Glutamatergic neuron (in vitro differentiated cells): ENCODE results near the gene CD164. TPM values are rescaled to one million over a fixed set of nuclear protein-coding genes. Genes with fewer than 3 reads are reported as not detected.

Experiments
- DNase-seq: peaks from one replicate; pipeline ENCODE4 v3.0.0; 2022
- H3K27ac Mint-ChIP-seq: one replicate; pipeline ENCODE4 v1.8.0; 2020; ENCODE audit warnings: mild to moderate bottlenecking, mixed read lengths, inconsistent platforms; ENCODE audit not compliant: unreplicated experiment
- H3K27me3 Mint-ChIP-seq: one replicate; pipeline ENCODE4 v1.8.0; 2020; ENCODE audit warnings: mild to moderate bottlenecking, moderate library complexity, mixed read lengths, inconsistent platforms; ENCODE audit not compliant: unreplicated experiment
- H3K36me3 Mint-ChIP-seq: one replicate; pipeline ENCODE4 v1.8.0; 2020; ENCODE audit warnings: mild to moderate bottlenecking, mixed read lengths, inconsistent platforms; ENCODE audit not compliant: unreplicated experiment
- H3K4me1 Mint-ChIP-seq: one replicate; pipeline ENCODE4 v1.8.0; 2020; ENCODE audit warnings: mild to moderate bottlenecking, low read depth, mixed read lengths, inconsistent platforms; ENCODE audit not compliant: unreplicated experiment
- H3K4me3 Mint-ChIP-seq: one replicate; pipeline ENCODE4 v1.8.0; 2020; ENCODE audit warnings: mild to moderate bottlenecking, mixed read lengths, inconsistent platforms; ENCODE audit not compliant: unreplicated experiment
- H3K9me3 Mint-ChIP-seq: one replicate; pipeline ENCODE4 v1.8.0; 2020; ENCODE audit warnings: mild to moderate bottlenecking, moderate library complexity, mixed read lengths, inconsistent platforms; ENCODE audit not compliant: unreplicated experiment
- CTCF ChIP-seq: fragments of 200-600 bp; sonication (generic); IDR thresholded peaks from one replicate; pipeline ENCODE4 v1.5.0; 2021; ENCODE audit not compliant: partially characterized antibody, unreplicated experiment
- total RNA-seq: library from RNA; stranded (reverse); fragmentation: NEBNext Ultra II Directional; extraction: Animal tissue kit (Norgen Biotek cat#: 25700); gene quantifications from one replicate; pipeline ENCODE4 v1.2.1, GENCODE V29; 2021; ENCODE audit not compliant: unreplicated experiment

Gene CD164
- total RNA-seq, 1 donor from 2014 or later: 45.5 TPM

GRCh38 chr6:109420751-109421150 is 38.5 kb upstream of the CD164 start:
- H3K27ac Mint-ChIP-seq: no peak overlapping the region
- H3K4me1 Mint-ChIP-seq: no peaks in the 10 kb centered on the region
- no peak for DNase-seq
- no peak for TF ChIP-seq CTCF
- no peak overlapping the region for H3K4me3 Mint-ChIP-seq
- H3K36me3 Mint-ChIP-seq: no peaks in the 10 kb centered on the region
- H3K9me3 Mint-ChIP-seq: no peaks in the 10 kb centered on the region
- H3K27me3 Mint-ChIP-seq: no peaks in the 10 kb centered on the region

GRCh38 chr6:109417646-109418045 is 35.4 kb upstream of the CD164 start:
- no peak for DNase-seq

GRCh38 chr6:109411034-109411433 is 28.8 kb upstream of the CD164 start:
- no peaks in the 10 kb centered on the region for H3K36me3 Mint-ChIP-seq
- no peaks in the 10 kb centered on the region for H3K4me1 Mint-ChIP-seq
- no peak for DNase-seq
- H3K4me3 Mint-ChIP-seq: no peak overlapping the region
- no peaks in the 10 kb centered on the region for H3K27me3 Mint-ChIP-seq
- no peak overlapping the region for H3K27ac Mint-ChIP-seq
- peaks cover 2% of the 10 kb centered on the region for H3K9me3 Mint-ChIP-seq
- TF ChIP-seq CTCF: no peak

More at GRCh38 chr6:109417646-109418045, 35.4 kb upstream of the CD164 start:
- Mint-ChIP-seq H3K27ac (no peak overlapping the region), H3K9me3 (peaks cover 2% of the 10 kb centered on the region), H3K4me3 (no peak overlapping the region), H3K4me1 (no peaks in the 10 kb centered on the region), H3K27me3 (no peaks in the 10 kb centered on the region), H3K36me3 (no peaks in the 10 kb centered on the region)
- TF ChIP-seq CTCF: no peak

GRCh38 chr6:109406196-109406595 is 23.9 kb upstream of the CD164 start:
- TF ChIP-seq CTCF: no peak
- Mint-ChIP-seq H3K4me1 (no peaks in the 10 kb centered on the region), H3K27ac (no peak overlapping the region), H3K4me3 (no peak overlapping the region), H3K36me3 (no peaks in the 10 kb centered on the region), H3K27me3 (no peaks in the 10 kb centered on the region), H3K9me3 (no peaks in the 10 kb centered on the region)
- DNase-seq: no peak

GRCh38 chr6:109397020-109397419 is 14.8 kb upstream of the CD164 start:
- Mint-ChIP-seq H3K27me3 (peaks cover 3% of the 10 kb centered on the region), H3K36me3 (no peaks in the 10 kb centered on the region), H3K4me3 (no peak overlapping the region), H3K4me1 (no peaks in the 10 kb centered on the region), H3K27ac (no peak overlapping the region), H3K9me3 (no peaks in the 10 kb centered on the region)
- DNase-seq: no peak
- no peak for TF ChIP-seq CTCF
